Left lung (tissue), 10 donors: ENCODE measurements around the gene IDH1. TPM values are rescaled to one million over a fixed set of nuclear protein-coding genes. Genes with fewer than 3 reads are reported as not detected.
"Not testable (repeated sequence)": the region's sequence is repeated elsewhere in the genome, so short reads cannot be mapped to it uniquely, and the experiment has no call there.

Source experiments
- ATAC-seq: fragments of 200-7000 bp; cut with Tn5 transposase; one replicate; pipeline ENCODE4 v1.9.1; 2020; ENCODE audit warnings: moderate library complexity
- DNase-seq, 4 donors: peaks; one replicate each; pipeline ENCODE4 v3.0.0-alpha.2; 2013 to 2020
- H3K27ac ChIP-seq, 2 donors: fragments of 200-600 bp; sonication (generic) in 1 of 2; one replicate each; pipeline versions ENCODE4 v1.5.0 to v1.8.0; 2020 to 2021
- H3K27me3 ChIP-seq, 2 donors: fragments of 200-600 bp; sonication (generic) in 1 of 2; one replicate each; pipeline versions ENCODE4 v1.5.0 to v1.8.0; 2020 to 2021
- H3K36me3 ChIP-seq, 2 donors: fragments of 200-600 bp; sonication (generic) in 1 of 2; one replicate each; pipeline versions ENCODE4 v1.5.0 to v1.8.0; 2020 to 2021
- H3K4me1 ChIP-seq, 2 donors: fragments of 200-600 bp; one replicate each; pipeline ENCODE4 v1.8.0; 2021
- H3K4me3 ChIP-seq, 2 donors: fragments of 200-600 bp; sonication (generic) in 1 of 2; one replicate each; pipeline versions ENCODE4 v1.5.0 to v1.8.0; 2020 to 2021; ENCODE audit warnings: mild to moderate bottlenecking in 1 of 2
- H3K9me3 ChIP-seq, 2 donors: fragments of 200-600 bp; sonication (generic) in 1 of 2; one replicate each; pipeline versions ENCODE4 v1.5.0 to v1.8.0; 2020 to 2021
- intact Hi-C, 2 donors: fragments of 100-400 bp; cut with DNase I; formaldehyde crosslinking; loops; one replicate each; pipeline versions ENCODE4 v1.11.2 to v1.14.2; 2022
- polyA plus RNA-seq, 6 donors: library from polyadenylated mRNA; unstranded; fragments of 120-200 nt; gene quantifications; one replicate each; pipeline ENCODE4 v1.2.1, GENCODE V29; 2013; ENCODE audit not compliant: insufficient read length in 6 of 6
- total RNA-seq, 2 donors: library from RNA; stranded (reverse); fragmentation: NEBNext Ultra II Directional; extraction: Animal tissue kit (Norgen Biotek cat#: 25700); gene quantifications; one replicate each; pipeline ENCODE4 v1.2.1, GENCODE V29; 2021
- TF ChIP-seq, protein P1 (sequence below), 2 donors: fragments of 200-600 bp; sonication (generic) in 1 of 2; IDR thresholded peaks; one replicate each; pipeline versions ENCODE4 v1.5.0 to v1.8.0; 2021; ENCODE audit warnings: antibody characterized with exemption in 2 of 2
- donor health status: DM: no; HTN: yes; CAD: no.
- donor health status: DM: no; HTN: no; CAD: no.

IDH1 gene
- total and polyA plus RNA-seq, 8 donors, result 79.7 to 213 (median 91.5) TPM

DNA sequence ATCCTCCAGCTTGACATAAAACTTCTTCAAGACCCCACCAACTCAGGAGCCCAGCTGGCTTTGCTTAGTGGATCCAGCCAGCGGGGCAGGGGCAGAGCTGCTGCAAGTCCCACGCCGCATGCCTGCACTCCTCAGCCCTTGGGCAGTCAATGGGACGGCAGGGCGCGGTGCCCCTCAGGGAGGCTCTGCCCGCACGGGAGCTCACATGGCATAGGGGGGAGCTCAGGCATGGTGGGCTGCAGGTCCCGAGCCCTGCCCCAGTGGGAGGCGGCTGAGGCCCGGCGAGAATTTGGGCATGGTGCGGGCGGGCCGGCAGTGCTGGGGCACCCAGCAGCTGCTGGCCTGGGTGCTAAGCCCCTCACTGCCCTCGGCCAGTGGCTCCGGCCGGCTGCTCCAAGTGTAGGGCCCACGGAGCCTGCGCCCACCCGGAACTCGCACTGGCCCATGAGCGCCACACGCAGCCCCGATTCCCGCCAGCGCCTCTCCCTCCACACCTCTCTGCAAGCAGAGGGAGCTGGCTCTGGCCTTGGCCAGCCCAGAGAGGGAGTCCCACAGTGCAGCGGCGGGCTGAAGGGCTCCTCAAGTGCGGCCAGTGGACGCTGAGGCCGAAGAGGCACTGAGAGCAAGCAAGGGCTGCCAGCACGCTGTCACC is 27.2 kb downstream of the IDH1 start:
- Histone ChIP-seq H3K36me3 (no peaks in the 10 kb centered on the region), H3K4me3 (no peak overlapping the region), H3K27me3 (no peaks in the 10 kb centered on the region), H3K4me1 (no peaks in the 10 kb centered on the region), H3K9me3 (peaks cover 0 to 9% of the 10 kb centered on the region in 2 donors), H3K27ac (no peak overlapping the region)
- no peak for DNase-seq
- no peak for ATAC-seq
- intact Hi-C loops, result no loop called here
- TF ChIP-seq, protein P1, sequence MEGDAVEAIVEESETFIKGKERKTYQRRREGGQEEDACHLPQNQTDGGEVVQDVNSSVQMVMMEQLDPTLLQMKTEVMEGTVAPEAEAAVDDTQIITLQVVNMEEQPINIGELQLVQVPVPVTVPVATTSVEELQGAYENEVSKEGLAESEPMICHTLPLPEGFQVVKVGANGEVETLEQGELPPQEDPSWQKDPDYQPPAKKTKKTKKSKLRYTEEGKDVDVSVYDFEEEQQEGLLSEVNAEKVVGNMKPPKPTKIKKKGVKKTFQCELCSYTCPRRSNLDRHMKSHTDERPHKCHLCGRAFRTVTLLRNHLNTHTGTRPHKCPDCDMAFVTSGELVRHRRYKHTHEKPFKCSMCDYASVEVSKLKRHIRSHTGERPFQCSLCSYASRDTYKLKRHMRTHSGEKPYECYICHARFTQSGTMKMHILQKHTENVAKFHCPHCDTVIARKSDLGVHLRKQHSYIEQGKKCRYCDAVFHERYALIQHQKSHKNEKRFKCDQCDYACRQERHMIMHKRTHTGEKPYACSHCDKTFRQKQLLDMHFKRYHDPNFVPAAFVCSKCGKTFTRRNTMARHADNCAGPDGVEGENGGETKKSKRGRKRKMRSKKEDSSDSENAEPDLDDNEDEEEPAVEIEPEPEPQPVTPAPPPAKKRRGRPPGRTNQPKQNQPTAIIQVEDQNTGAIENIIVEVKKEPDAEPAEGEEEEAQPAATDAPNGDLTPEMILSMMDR (IDR thresholded peaks at IDR 0.05), result no peak

GRCh38 chr2:208224802-208225201 is 30.1 kb downstream of the IDH1 start:
- intact Hi-C loops, result no loop called here
- H3K9me3 ChIP-seq, result no peaks in the 10 kb centered on the region
- ATAC-seq (no peak), DNase-seq (no peak)
- TF ChIP-seq, protein P1 (IDR thresholded peaks at IDR 0.05), result no peak
- H3K4me3 ChIP-seq, result no peak overlapping the region
- no peak overlapping the region for H3K27ac ChIP-seq
- H3K27me3 ChIP-seq, result no peaks in the 10 kb centered on the region
- H3K36me3 ChIP-seq, result no peaks in the 10 kb centered on the region
- no peaks in the 10 kb centered on the region for H3K4me1 ChIP-seq

DNA sequence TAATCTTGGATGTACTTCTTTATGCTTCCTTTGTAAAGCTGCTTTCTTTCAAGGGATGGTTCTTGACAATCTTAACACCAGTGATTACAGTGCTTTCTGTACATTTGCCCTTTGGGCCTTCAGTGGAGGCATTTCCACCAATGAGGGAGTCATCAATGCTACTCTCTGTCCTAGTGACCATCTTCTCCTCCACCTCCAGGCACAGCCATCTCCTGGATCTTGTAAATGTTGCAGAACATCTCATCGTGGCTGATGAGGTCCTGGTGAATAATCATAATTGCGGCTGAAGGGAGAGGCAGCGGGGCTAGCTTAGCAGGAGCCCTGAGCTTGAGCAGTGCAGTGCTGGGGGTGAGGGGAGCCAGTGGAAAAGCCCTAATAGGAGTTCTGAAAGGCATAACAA is 32.5 kb downstream of the IDH1 start:
- H3K9me3 ChIP-seq, result no peaks in the 10 kb centered on the region
- no peak overlapping the region for H3K27ac ChIP-seq
- intact Hi-C loops, result no loop called here
- H3K4me1 ChIP-seq, result no peaks in the 10 kb centered on the region
- DNase-seq (no peak), ATAC-seq (no peak)
- TF ChIP-seq, protein P1 (IDR thresholded peaks at IDR 0.05), result no peak
- H3K4me3 ChIP-seq, result no peak overlapping the region
- no peaks in the 10 kb centered on the region for H3K27me3 ChIP-seq
- no peaks in the 10 kb centered on the region for H3K36me3 ChIP-seq

GRCh38 chr2:208221873-208222272 is 33.0 kb downstream of the IDH1 start:
- H3K36me3 ChIP-seq, H3K4me3 ChIP-seq, intact Hi-C loops, H3K4me1 ChIP-seq, H3K27me3 ChIP-seq, H3K9me3 ChIP-seq, DNase-seq, H3K27ac ChIP-seq, ATAC-seq: not testable (repeated sequence)

DNA sequence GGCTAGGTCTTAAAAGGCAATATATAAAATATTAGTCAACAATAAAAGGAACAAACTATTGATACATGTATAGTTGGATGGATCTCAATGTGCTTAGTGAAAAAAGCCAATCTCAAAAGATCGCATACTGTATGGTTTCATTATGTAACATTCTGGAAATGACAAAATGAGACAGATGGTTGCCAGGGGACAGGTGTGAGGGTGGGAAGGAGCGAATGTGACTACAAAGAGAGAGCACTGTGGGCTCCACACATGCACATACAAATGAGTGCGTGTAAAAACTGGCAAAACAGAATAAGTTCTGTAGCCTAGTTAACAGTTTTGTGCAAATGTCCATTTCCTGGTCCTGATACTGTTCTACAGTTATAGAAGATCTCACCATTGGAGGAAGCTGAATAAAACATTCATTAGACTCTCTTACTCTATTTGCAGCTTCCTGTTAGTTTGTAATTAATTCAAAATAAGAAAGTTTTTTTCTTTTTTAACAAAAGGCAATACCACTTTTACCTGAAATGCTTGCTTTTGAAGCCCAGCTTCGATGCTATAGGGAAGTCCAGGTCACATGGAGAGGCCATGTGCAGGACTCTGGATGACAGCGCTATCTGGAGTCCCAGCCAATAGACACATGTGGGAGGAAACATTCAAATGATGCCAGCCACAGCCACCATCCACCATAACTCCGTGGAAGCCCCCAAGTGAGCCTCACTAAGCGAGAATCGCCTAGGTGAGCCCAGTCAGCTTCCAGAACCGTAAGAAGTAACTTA is 44.0 kb downstream of the IDH1 start:
- DNase-seq (no peak), ATAC-seq (no peak)
- intact Hi-C loops, result no loop called here
- no peaks in the 10 kb centered on the region for H3K36me3 ChIP-seq
- H3K4me1 ChIP-seq, result no peaks in the 10 kb centered on the region
- H3K4me3 ChIP-seq, result no peak overlapping the region
- no peaks in the 10 kb centered on the region for H3K9me3 ChIP-seq
- TF ChIP-seq, protein P1 (IDR thresholded peaks at IDR 0.05), result no peak
- no peak overlapping the region for H3K27ac ChIP-seq
- no peaks in the 10 kb centered on the region for H3K27me3 ChIP-seq
